Erythroblast (primary cell): ENCODE results near the gene NPAS2.

ENCODE experiments used
- GATA1 ChIP-seq: IDR thresholded peaks from 2 replicates; pipeline ENCODE4 v1.6.1; 2011; ENCODE audit warnings: low read depth, mild to moderate bottlenecking, control low read depth, low read length, moderate library complexity
- POLR2A ChIP-seq: IDR thresholded peaks from 2 replicates; pipeline ENCODE4 v1.6.1; 2011; ENCODE audit warnings: mild to moderate bottlenecking, low read length

DNA sequence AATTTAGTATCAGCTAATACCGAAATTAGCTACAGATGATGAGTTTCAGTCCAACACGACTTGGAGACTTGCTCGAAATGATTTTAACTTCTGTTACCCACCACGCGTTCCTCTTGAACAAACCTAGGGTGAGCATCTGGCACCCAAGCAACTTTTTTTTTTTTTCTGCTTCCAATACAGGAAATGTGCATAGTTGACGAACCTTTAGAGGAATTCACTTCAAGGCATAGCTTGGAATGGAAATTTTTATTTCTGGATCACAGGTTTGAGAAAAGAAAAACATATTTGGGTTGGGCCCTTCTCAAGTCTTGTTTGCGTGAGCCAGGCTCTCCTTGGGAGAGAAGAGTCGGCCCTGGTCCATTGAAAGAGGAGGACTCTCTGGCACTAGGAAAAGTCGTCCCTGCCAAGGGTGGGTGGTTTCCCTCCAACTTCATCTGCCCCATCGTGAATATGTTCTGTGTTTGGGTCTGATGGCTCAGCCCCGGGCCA, 144.8 kb downstream of the NPAS2 start:
- no peak for TF ChIP-seq POLR2A
- no peak for TF ChIP-seq GATA1
